Heart left ventricle (tissue), 16 donors: Measurements from ENCODE around the gene HIKESHI. TPM values are rescaled to one million over a fixed set of nuclear protein-coding genes. Genes with fewer than 3 reads are reported as not detected.
"Not testable (repeated sequence)": the region's sequence is repeated elsewhere in the genome, so short reads cannot be mapped to it uniquely, and the experiment has no call there.

Experiments
- ATAC-seq, 4 donors: fragments of 200-7000 bp; cut with Tn5 transposase; one replicate each; pipeline ENCODE4 v1.9.1; 2020 to 2022; ENCODE audit warnings: moderate library complexity in 4 of 4, mild to moderate bottlenecking in 3 of 4, moderate number of reproducible peaks in 1 of 4
- DNase-seq, 5 donors: peaks; one replicate each; pipeline ENCODE4 v3.0.0-alpha.2; 2020
- H3K27ac ChIP-seq, 12 donors: fragments of 200-600 bp; sonication (generic) in 4 of 12; one replicate each; pipeline versions ENCODE4 v1.5.0 to v1.8.0; 2016 to 2022; ENCODE audit warnings: mild to moderate bottlenecking in 2 of 12
- H3K27me3 ChIP-seq, 9 donors: fragments of 200-600 bp; sonication (generic) in 2 of 9; one replicate each; pipeline versions ENCODE4 v1.5.1 to v1.8.0; 2016 to 2022; ENCODE audit warnings: mild to moderate bottlenecking in 3 of 9
- H3K36me3 ChIP-seq, 9 donors: fragments of 200-600 bp; sonication (generic) in 2 of 9; one replicate each; pipeline versions ENCODE4 v1.5.0 to v1.8.0; 2018 to 2022; ENCODE audit warnings: mild to moderate bottlenecking in 2 of 9
- H3K4me1 ChIP-seq, 12 donors: fragments of 200-600 bp; sonication (generic) in 4 of 12; one replicate each; pipeline versions ENCODE4 v1.5.0 to v1.8.0; 2016 to 2022; ENCODE audit warnings: mild to moderate bottlenecking in 3 of 12
- H3K4me3 ChIP-seq, 12 donors: fragments of 200-600 bp; sonication (generic) in 4 of 12; one replicate each; pipeline versions ENCODE4 v1.5.0 to v1.8.0; 2017 to 2022; ENCODE audit warnings: mild to moderate bottlenecking in 9 of 12, moderate library complexity in 4 of 12
- H3K9me3 ChIP-seq, 12 donors: fragments of 200-600 bp; sonication (generic) in 4 of 12; one replicate each; pipeline versions ENCODE4 v1.5.0 to v1.8.0; 2016 to 2022; ENCODE audit warnings: mild to moderate bottlenecking in 1 of 12
- CTCF ChIP-seq, 12 donors: fragments of 200-600 bp; sonication (generic) in 4 of 12; IDR thresholded peaks; one replicate each; pipeline versions ENCODE4 v1.5.0 to v1.8.0; 2018 to 2022; ENCODE audit warnings: antibody characterized with exemption in 12 of 12, mild to moderate bottlenecking in 5 of 12
- POLR2A ChIP-seq, 2 donors: fragments of 450-650 bp; IDR thresholded peaks; one replicate each; pipeline ENCODE4 v1.6.1; 2017; ENCODE audit warnings: antibody characterized with exemption in 2 of 2, mild to moderate bottlenecking in 2 of 2, moderate library complexity in 2 of 2
- WGBS, 4 donors: extraction: QIAGEN DNeasy Blood & Tissue Kit in 2 of 4; methylation state at CpG; one replicate each; pipeline versions ENCODE4 v1.1.5 to v1.1.7; 2013 to 2018; 5-methylcytosine and 5-hydroxymethylcytosine counted together
- intact Hi-C, 10 donors: fragments of 100-400 bp; cut with DNase I; formaldehyde crosslinking; loops; one replicate each; pipeline versions ENCODE4 v1.11.1 to v1.14.2; 2022
- polyA plus RNA-seq, 2 donors: library from polyadenylated mRNA; stranded (reverse); fragments of 200-250 nt; gene quantifications; one replicate each; pipeline ENCODE4 v1.2.3, GENCODE V29; 2013
- total RNA-seq, 9 donors: library from RNA; depleted of rRNA in 2 of 9; stranded (reverse); fragments of >200 nt in 2 of 9; fragmentation: NEBNext Ultra II Directional in 3 of 9; extraction: Animal tissue kit (Norgen Biotek cat#: 25700) in 3 of 9; gene quantifications; one replicate each; pipeline versions ENCODE4 v1.1.0 to v1.2.4, GENCODE V29; 2016 to 2023
- donor health status: ischemic (EF 13 %, LVEDD 7.1; RV severe dilation, severe dysfunction).
- donor health status: healthy with polysubstance abuse.
- donor health status: DM: no; HTN: yes; CAD: no.
- donor health status: DM: no; HTN: no; CAD: no.
- donor health status: ischemic (EF 25% LVEDD 6.9; RV normal size, moderate dysfunction).
- donor health status: ischemic (EF 25% LVEDD 5.7; RV mildly dilated, moderate dysfunction).
- donor health status: healthy.
- donor health status: DM: yes; HTN: yes; CAD: no.
- donor health status: ischemic (EF 35%, LVEDD 5.7; RV mildly dilated, moderate dysfunction).
- donor health status: nonischemic (EF 11% LVEDD 7.7; RV severe dilation, severe dysfunction).
- donor health status: DM: yes; HTN: yes; CAD: no.
- donor health status: PGD.
- donor health status: ischemic (EF 29% LVEDD 5.4; RV normal size, mild dysfunction).
- donor health status: nonischemic (EF 23%, LVEDD 6.1; RV moderate dilation, normal function).

Gene HIKESHI
- total and polyA plus RNA-seq, 11 donors, result 30.9 to 79.1 (median 47.6) TPM

DNA sequence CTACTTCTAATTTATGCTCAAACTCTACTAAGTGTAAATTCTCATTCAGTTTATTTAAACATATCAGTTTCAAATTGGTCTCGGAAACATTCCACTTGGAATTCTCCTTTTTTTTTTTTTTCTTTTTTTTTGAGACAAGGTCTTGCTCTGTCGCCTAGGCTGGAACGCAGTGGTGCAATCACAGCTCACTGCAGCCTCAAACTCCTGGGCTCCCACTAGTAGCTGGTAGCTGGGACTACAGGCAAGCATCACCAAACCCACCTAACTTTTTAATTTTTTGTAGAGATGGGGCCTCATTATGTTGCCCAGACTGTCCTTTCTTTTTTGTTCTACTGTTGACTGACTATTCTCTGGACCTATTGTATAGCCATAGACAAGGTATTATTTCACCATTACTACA is 39.3 kb downstream of the HIKESHI start:
- H3K4me1 ChIP-seq, result no peaks in the 10 kb centered on the region
- no peak overlapping the region for H3K4me3 ChIP-seq
- DNase-seq, result no peak
- H3K27me3 ChIP-seq, result no peaks in the 10 kb centered on the region
- no peaks in the 10 kb centered on the region for H3K9me3 ChIP-seq
- peaks cover 0 to 50% (median 40%) of the 10 kb centered on the region in 9 donors for H3K36me3 ChIP-seq
- no peak for ATAC-seq
- intact Hi-C loops, result no loop called here
- H3K27ac ChIP-seq, result no peak overlapping the region
- 89 to 94% (median 91%) methylated on average over 3 of the region's 3 CpGs for WGBS, 4 donors
- TF ChIP-seq CTCF (IDR thresholded peaks at IDR 0.05) (no peak), POLR2A (IDR thresholded peaks at IDR 0.05) (no peak)

GRCh38 chr11:86346513-86346912 is 44.5 kb downstream of the HIKESHI start:
- ATAC-seq (no peak), DNase-seq (no peak)
- Histone ChIP-seq H3K27ac (no peak overlapping the region), H3K4me3 (no peak overlapping the region), H3K4me1 (no peaks in the 10 kb centered on the region), H3K9me3 (no peaks in the 10 kb centered on the region), H3K36me3 (peaks cover 0 to 43% (median 25%) of the 10 kb centered on the region in 9 donors), H3K27me3 (no peaks in the 10 kb centered on the region)
- 89 to 96% (median 94%) methylated on average over 3 of the region's 3 CpGs for WGBS, 4 donors
- intact Hi-C loops, result no loop called here
- no peak for TF ChIP-seq CTCF (IDR thresholded peaks at IDR 0.05)
- TF ChIP-seq POLR2A (IDR thresholded peaks at IDR 0.05), result no peak

DNA sequence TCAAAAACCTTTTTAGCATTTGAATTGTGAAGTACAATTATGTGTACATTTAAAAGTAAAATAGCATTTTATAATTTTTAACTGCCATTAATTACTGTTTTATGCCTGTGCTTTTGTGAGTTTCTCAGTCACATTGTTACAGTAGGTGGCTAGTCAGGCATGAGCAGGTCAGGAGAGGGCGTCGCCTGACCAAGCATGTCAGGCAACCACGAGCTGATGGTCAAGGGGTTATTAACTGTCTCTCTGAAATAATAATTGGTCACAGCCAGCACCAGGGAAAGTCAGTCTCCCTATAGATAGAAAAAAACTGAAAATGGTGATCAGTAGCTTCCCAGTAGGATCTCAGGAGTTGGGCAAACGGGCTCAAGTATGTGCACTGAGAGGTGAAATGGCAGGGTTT is 53.2 kb downstream of the HIKESHI start:
- no peak overlapping the region for H3K27ac ChIP-seq
- TF ChIP-seq POLR2A (IDR thresholded peaks at IDR 0.05) (no peak), CTCF (IDR thresholded peaks at IDR 0.05) (no peak)

GRCh38 chr11:86357412-86357811 is 55.4 kb downstream of the HIKESHI start:
- not testable (repeated sequence) for DNase-seq, ATAC-seq, H3K4me3 ChIP-seq, H3K27me3 ChIP-seq, H3K36me3 ChIP-seq, H3K4me1 ChIP-seq, H3K9me3 ChIP-seq, H3K27ac ChIP-seq
- intact Hi-C loops, result loop anchor here in 1 of 10 donors (10.0 kb wide), 1 partner anchor 457 kb away; no protein-coding TSS in a partner anchor
- 84 to 86% (median 85%) methylated on average over 4 of the region's 4 CpGs for WGBS, 4 donors

More for the DNA sequence above, 53.2 kb downstream of the HIKESHI start:
- Histone ChIP-seq H3K27me3 (no peaks in the 10 kb centered on the region), H3K4me1 (no peaks in the 10 kb centered on the region), H3K4me3 (no peak overlapping the region), H3K9me3 (no peaks in the 10 kb centered on the region), H3K36me3 (no peaks in the 10 kb centered on the region)
- 81 to 82% (median 82%) methylated on average over 4 of the region's 4 CpGs for WGBS, 4 donors
- intact Hi-C loops, result loop anchor here in 1 of 10 donors (10.0 kb wide), 1 partner anchor 460 kb away; no protein-coding TSS in a partner anchor
- DNase-seq, result no peak
- ATAC-seq, result no peak

GRCh38 chr11:86358720-86359119 is 56.7 kb downstream of the HIKESHI start:
- no peaks in the 10 kb centered on the region for H3K36me3 ChIP-seq
- intact Hi-C loops, result loop anchor here in 1 of 10 donors (10.0 kb wide), 1 partner anchor 456 kb away; no protein-coding TSS in a partner anchor
- WGBS, 4 donors, result 86 to 92% (median 89%) methylated on average over 3 of the region's 3 CpGs
- TF ChIP-seq POLR2A (IDR thresholded peaks at IDR 0.05) (no peak), CTCF (IDR thresholded peaks at IDR 0.05) (no peak)
- H3K27ac ChIP-seq, result no peak overlapping the region
- no peaks in the 10 kb centered on the region for H3K27me3 ChIP-seq
- ATAC-seq (no peak), DNase-seq (no peak)
- H3K4me3 ChIP-seq, result no peak overlapping the region
- H3K9me3 ChIP-seq, result peaks cover 0 to 8% (median 0%) of the 10 kb centered on the region in 12 donors
- H3K4me1 ChIP-seq, result no peaks in the 10 kb centered on the region
